CD4-positive, alpha-beta T cell (primary cell): ENCODE measurements around the gene TUBB3. TPM values are rescaled to one million over a fixed set of nuclear protein-coding genes. Genes with fewer than 3 reads are reported as not detected.

Source experiments
- ATAC-seq: fragments of 200-7000 bp; cut with Tn5 transposase; one replicate; pipeline ENCODE4 v1.10.0; 2022; ENCODE audit warnings: mild to moderate bottlenecking; ENCODE audit not compliant: poor library complexity
- CTCF ChIA-PET: fragments of 350-600 bp; sonication (Branson Sonifier 250); formaldehyde crosslinking; loops from one replicate; lab custom pipeline; 2021; ENCODE audit warnings: antibody characterized with exemption, inconsistent platforms; lab: Charles Lee
- POLR2A ChIA-PET: fragments of 350-600 bp; sonication (Branson Sonifier 250); formaldehyde crosslinking; loops from one replicate; lab custom pipeline; 2021; ENCODE audit warnings: antibody characterized with exemption, inconsistent platforms; lab: Charles Lee
- DNase-seq, 14 experiments: peaks; one replicate each; pipeline ENCODE4 v3.0.0-alpha.2; 2013 to 2020; ENCODE audit warnings: mixed read lengths in 2 of 14
- H3K27ac ChIP-seq, 2 donors: one replicate each; pipeline versions ENCODE4 v1.5.1 to v1.7.0; 2013; ENCODE audit warnings: low read length in 2 of 2, low read depth in 1 of 2, mild to moderate bottlenecking in 1 of 2
- H3K27me3 ChIP-seq, 2 experiments: 1 replicate in 1 of 2; 2 replicates in 1 of 2; pipeline versions ENCODE4 v1.6.1 to v1.7.0; 2013; ENCODE audit warnings: low read length in 2 of 2, control low read depth in 1 of 2, mild to moderate bottlenecking in 1 of 2, moderate library complexity in 1 of 2; ENCODE audit not compliant: insufficient read depth in 2 of 2, control insufficient read depth in 1 of 2
- H3K36me3 ChIP-seq: one replicate; pipeline ENCODE4 v1.6.1; 2013; ENCODE audit warnings: low read length, control low read depth; ENCODE audit not compliant: insufficient read depth
- H3K4me1 ChIP-seq: one replicate; pipeline ENCODE4 v1.6.1; 2013; ENCODE audit warnings: low read length, control low read depth; ENCODE audit not compliant: insufficient read depth
- H3K4me3 ChIP-seq: one replicate; pipeline ENCODE4 v1.5.1; 2013; ENCODE audit warnings: mild to moderate bottlenecking, low read length, moderate library complexity
- H3K9me3 ChIP-seq, 2 experiments: 1 replicate in 1 of 2; 2 replicates in 1 of 2; pipeline versions ENCODE4 v1.6.1 to v1.7.0; 2013; ENCODE audit warnings: low read length in 2 of 2, mild to moderate bottlenecking in 2 of 2, control low read depth in 1 of 2, moderate library complexity in 1 of 2; ENCODE audit not compliant: control insufficient read depth in 1 of 2, insufficient read depth in 1 of 2
- H3K27ac Mint-ChIP-seq: one replicate; pipeline ENCODE4 v1.8.0; 2020; ENCODE audit warnings: mixed read lengths
- H3K27me3 Mint-ChIP-seq: one replicate; pipeline ENCODE4 v1.8.0; 2021; ENCODE audit warnings: mixed read lengths
- H3K36me3 Mint-ChIP-seq: one replicate; pipeline ENCODE4 v1.8.0; 2021; ENCODE audit warnings: low read depth, mixed read lengths
- H3K4me1 Mint-ChIP-seq: one replicate; pipeline ENCODE4 v1.8.0; 2021; ENCODE audit warnings: low read depth, mixed read lengths
- H3K4me3 Mint-ChIP-seq: one replicate; pipeline ENCODE4 v1.8.0; 2020; ENCODE audit warnings: mild to moderate bottlenecking, mixed read lengths
- H3K9me3 Mint-ChIP-seq: one replicate; pipeline ENCODE4 v1.8.0; 2020; ENCODE audit warnings: mixed read lengths
- intact Hi-C, 2 experiments: fragments of 100-400 bp; cut with DNase I in 1 of 2; cut with micrococcal nuclease in 1 of 2; formaldehyde crosslinking; loops; one replicate each; pipeline versions ENCODE4 v1.15.1 to v1.9.0; 2023 to 2025; cut with DNase I, micrococcal nuclease
- total RNA-seq, 174 experiments: library from RNA in 2 of 174; stranded (reverse) in 2 of 174; gene quantifications; one replicate each; pipeline ENCODE4 v1.2.3 and lab custom pipeline; 2021 to 2026
- TF ChIP-seq, protein P1 (sequence below): fragments of 200-600 bp; IDR thresholded peaks from one replicate; pipeline ENCODE4 v1.8.0; 2022; ENCODE audit warnings: antibody characterized with exemption, mild to moderate bottlenecking

Gene TUBB3
- total RNA-seq, 2 experiments from 2014 or later, result 0.78 to 0.88 TPM

DNA sequence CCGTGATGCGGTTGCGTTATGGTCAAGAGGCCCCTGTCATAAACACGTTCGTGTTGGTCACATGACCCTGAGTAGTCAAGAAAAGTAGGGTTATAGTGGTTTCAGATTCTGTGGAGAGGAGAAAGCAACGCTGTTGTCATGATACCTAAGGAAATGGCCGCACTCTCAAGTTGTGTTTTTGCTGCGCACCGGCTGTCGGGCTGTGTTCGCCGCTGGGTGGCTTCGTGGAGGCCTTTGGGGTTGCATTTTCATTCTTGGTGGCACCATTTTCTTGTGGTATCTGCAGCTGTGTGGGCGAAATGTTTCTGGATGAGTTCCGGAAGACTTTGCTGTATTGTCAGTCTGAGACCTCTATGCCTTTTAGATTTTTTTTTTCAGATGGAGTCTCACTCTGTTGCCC, 60.4 kb downstream of the TUBB3 start:
- Mint-ChIP-seq H3K9me3 (no peaks in the 10 kb centered on the region), H3K4me3 (no peak overlapping the region), H3K4me1 (no peaks in the 10 kb centered on the region), H3K27ac (no peak overlapping the region), H3K27me3 (no peaks in the 10 kb centered on the region), H3K36me3 (peaks cover 75% of the 10 kb centered on the region)
- H3K27me3 ChIP-seq, result no peaks in the 10 kb centered on the region
- H3K4me3 ChIP-seq, result no peak overlapping the region
- H3K36me3 ChIP-seq, result peaks cover 82% of the 10 kb centered on the region
- ATAC-seq (no peak), DNase-seq (no peak)
- no peak overlapping the region for H3K27ac ChIP-seq
- intact Hi-C loops, result no loop called here
- ChIA-PET CTCF (no interaction called here), POLR2A (interaction anchor here (0.7 kb wide), 1 partner anchor 11 kb away, joined by 3 read pairs; no protein-coding TSS in a partner anchor)
- no peaks in the 10 kb centered on the region for H3K4me1 ChIP-seq
- TF ChIP-seq, protein P1, sequence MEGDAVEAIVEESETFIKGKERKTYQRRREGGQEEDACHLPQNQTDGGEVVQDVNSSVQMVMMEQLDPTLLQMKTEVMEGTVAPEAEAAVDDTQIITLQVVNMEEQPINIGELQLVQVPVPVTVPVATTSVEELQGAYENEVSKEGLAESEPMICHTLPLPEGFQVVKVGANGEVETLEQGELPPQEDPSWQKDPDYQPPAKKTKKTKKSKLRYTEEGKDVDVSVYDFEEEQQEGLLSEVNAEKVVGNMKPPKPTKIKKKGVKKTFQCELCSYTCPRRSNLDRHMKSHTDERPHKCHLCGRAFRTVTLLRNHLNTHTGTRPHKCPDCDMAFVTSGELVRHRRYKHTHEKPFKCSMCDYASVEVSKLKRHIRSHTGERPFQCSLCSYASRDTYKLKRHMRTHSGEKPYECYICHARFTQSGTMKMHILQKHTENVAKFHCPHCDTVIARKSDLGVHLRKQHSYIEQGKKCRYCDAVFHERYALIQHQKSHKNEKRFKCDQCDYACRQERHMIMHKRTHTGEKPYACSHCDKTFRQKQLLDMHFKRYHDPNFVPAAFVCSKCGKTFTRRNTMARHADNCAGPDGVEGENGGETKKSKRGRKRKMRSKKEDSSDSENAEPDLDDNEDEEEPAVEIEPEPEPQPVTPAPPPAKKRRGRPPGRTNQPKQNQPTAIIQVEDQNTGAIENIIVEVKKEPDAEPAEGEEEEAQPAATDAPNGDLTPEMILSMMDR, result no peak
- H3K9me3 ChIP-seq, result no peaks in the 10 kb centered on the region

DNA sequence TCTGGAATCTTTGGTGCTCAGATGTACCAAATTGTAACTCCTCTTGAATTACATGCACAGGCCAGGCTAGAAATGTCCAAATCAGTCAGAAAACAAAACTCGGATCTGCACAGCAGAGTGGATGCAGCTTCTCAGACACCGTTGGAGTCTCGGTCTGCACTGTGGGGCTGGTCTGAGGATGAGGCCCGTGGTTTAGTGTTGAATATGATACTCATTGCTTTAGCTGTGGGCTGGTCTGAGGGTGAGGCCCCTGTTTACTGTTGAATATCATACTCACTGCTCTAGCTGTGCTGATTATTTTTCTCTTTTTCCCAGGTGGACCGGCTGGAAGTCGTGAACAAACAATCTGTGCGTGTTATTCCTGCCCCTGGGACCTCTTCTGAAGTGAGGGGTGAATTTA, 61.1 kb downstream of the TUBB3 start:
- Mint-ChIP-seq H3K4me1 (no peaks in the 10 kb centered on the region), H3K9me3 (no peaks in the 10 kb centered on the region), H3K4me3 (no peak overlapping the region), H3K27me3 (no peaks in the 10 kb centered on the region), H3K36me3 (peaks cover 73% of the 10 kb centered on the region), H3K27ac (no peak overlapping the region)
- ATAC-seq (no peak), DNase-seq (no peak)
- H3K4me1 ChIP-seq, result no peaks in the 10 kb centered on the region
- no peaks in the 10 kb centered on the region for H3K9me3 ChIP-seq
- H3K4me3 ChIP-seq, result no peak overlapping the region
- no peaks in the 10 kb centered on the region for H3K27me3 ChIP-seq
- H3K27ac ChIP-seq, result no peak overlapping the region
- H3K36me3 ChIP-seq, result peaks cover 84% of the 10 kb centered on the region
- ChIA-PET POLR2A (no interaction called here), CTCF (no interaction called here)
- intact Hi-C loops, result no loop called here
- TF ChIP-seq, protein P1, result no peak

DNA sequence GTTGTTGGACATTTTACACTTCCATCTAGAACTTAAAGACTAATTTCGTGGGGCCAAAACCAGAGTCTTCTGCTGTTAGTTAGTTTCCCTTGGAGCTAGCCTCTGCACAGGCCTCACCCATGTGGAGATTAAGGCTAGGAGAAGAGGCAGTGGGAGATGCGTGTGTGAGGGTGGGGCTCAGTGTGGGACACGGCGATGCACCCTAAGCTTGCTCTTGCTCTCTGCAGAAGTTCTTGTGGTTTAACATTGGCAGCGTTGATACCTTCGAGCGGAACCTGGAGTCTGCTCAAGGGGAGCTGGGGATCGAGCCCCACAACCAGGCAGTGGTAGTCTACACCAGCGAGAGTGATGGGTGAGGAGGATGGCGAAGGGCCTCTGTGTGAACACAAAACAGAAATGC, 62.1 kb downstream of the TUBB3 start:
- TF ChIP-seq, protein P1, result no peak
- peaks cover 65% of the 10 kb centered on the region for H3K36me3 Mint-ChIP-seq
- no peaks in the 10 kb centered on the region for H3K4me1 Mint-ChIP-seq
- H3K27ac Mint-ChIP-seq, result no peak overlapping the region
- Histone ChIP-seq H3K27me3 (no peaks in the 10 kb centered on the region), H3K4me3 (no peak overlapping the region), H3K27ac (no peak overlapping the region), H3K9me3 (no peaks in the 10 kb centered on the region), H3K4me1 (no peaks in the 10 kb centered on the region), H3K36me3 (peaks cover 79% of the 10 kb centered on the region)
- CTCF ChIA-PET, result no interaction called here
- POLR2A ChIA-PET, result no interaction called here
- intact Hi-C loops, result no loop called here
- ATAC-seq (no peak), DNase-seq (no peak)
- H3K9me3 Mint-ChIP-seq, result no peaks in the 10 kb centered on the region
- no peak overlapping the region for H3K4me3 Mint-ChIP-seq
- H3K27me3 Mint-ChIP-seq, result no peaks in the 10 kb centered on the region

Other genes starting within 250 kb of the TUBB3 start
- 10 to 100 TPM; 58.9 to 62.8 TPM for gene CDK10, start 236.7 kb upstream of the TUBB3 start, total RNA-seq
- gene SPATA2L, start 221.6 kb upstream of the TUBB3 start, total RNA-seq, result 10 to 100 TPM; 26.1 to 28.3 TPM
- gene VPS9D1, start 202.4 kb upstream of the TUBB3 start, total RNA-seq, result 10 to 100 TPM; 18.5 to 21.8 TPM
- gene ZNF276, start 201.8 kb upstream of the TUBB3 start, total RNA-seq, result 100 to 1,000 TPM; 127 to 137 TPM
- 1 to 10 TPM; 4.1 to 5.0 TPM for gene FANCA, start 106.7 kb upstream of the TUBB3 start, total RNA-seq
- gene SPIRE2, start 94.9 kb upstream of the TUBB3 start, total RNA-seq, result 1 to 10 TPM; 1.1 TPM
- gene TCF25, start 49.8 kb upstream of the TUBB3 start, total RNA-seq, result 100 to 1,000 TPM; 306 to 307 TPM
- 1 to 10 TPM; 6.7 to 6.9 TPM for gene MC1R, start 4.5 kb upstream of the TUBB3 start, total RNA-seq
- gene DEF8, start 25.4 kb downstream of the TUBB3 start, total RNA-seq, result 10 to 100 TPM; 30.7 to 36.3 TPM
- gene DBNDD1, start 96.1 kb downstream of the TUBB3 start, total RNA-seq, result 1 to 10 TPM; 2.6 to 2.8 TPM
- gene PRDM7, start 154.0 kb downstream of the TUBB3 start, total RNA-seq, result not detected